GM12891 (cell line): ENCODE data around the gene SYNGAP1.

Source experiments
- DNase-seq: peaks from one replicate; pipeline ENCODE4 v3.0.0; 2011; ENCODE audit warnings: low spot score; ENCODE audit not compliant: insufficient read length
- FAIRE-seq: peaks from 2 replicates; lab custom pipeline; 2011; peaks lifted over from hg19 to GRCh38; lab: Jason Lieb, UNC
- PAX5 ChIP-seq: IDR thresholded peaks from 2 replicates; pipeline ENCODE4 v1.6.1; 2011; ENCODE audit warnings: low read length, moderate library complexity, mild to moderate bottlenecking; ENCODE audit not compliant: insufficient read depth, severe bottlenecking
- POLR2A ChIP-seq: IDR thresholded peaks from 2 replicates; pipeline ENCODE4 v1.6.1; 2011; ENCODE audit warnings: low read depth, low read length, control low read depth
- POLR2AphosphoS5 ChIP-seq: IDR thresholded peaks from 2 replicates; pipeline ENCODE4 v1.6.1; 2011; ENCODE audit warnings: low read depth, low read length, control low read depth
- POU2F2 ChIP-seq: IDR thresholded peaks from 2 replicates; pipeline ENCODE4 v1.6.1; 2011; ENCODE audit warnings: low read depth, mild to moderate bottlenecking, control low read depth, low read length, moderate library complexity
- SPI1 ChIP-seq: IDR thresholded peaks from 2 replicates; pipeline ENCODE4 v1.6.1; 2011; ENCODE audit warnings: low read depth, low read length, control low read depth
- TAF1 ChIP-seq: IDR thresholded peaks from 2 replicates; pipeline ENCODE4 v1.6.1; 2011; ENCODE audit warnings: low read depth, low read length, control low read depth

SYNGAP1 gene

GRCh38 chr6:33437666-33438065 is 17.8 kb downstream of the SYNGAP1 start:
- no peak for DNase-seq
- TF ChIP-seq PAX5: no peak
- no peak for TF ChIP-seq TAF1
- TF ChIP-seq SPI1: no peak
- TF ChIP-seq POLR2AphosphoS5: no peak
- no peak for TF ChIP-seq POU2F2
- TF ChIP-seq POLR2A: no peak
- no peak for FAIRE-seq

DNA sequence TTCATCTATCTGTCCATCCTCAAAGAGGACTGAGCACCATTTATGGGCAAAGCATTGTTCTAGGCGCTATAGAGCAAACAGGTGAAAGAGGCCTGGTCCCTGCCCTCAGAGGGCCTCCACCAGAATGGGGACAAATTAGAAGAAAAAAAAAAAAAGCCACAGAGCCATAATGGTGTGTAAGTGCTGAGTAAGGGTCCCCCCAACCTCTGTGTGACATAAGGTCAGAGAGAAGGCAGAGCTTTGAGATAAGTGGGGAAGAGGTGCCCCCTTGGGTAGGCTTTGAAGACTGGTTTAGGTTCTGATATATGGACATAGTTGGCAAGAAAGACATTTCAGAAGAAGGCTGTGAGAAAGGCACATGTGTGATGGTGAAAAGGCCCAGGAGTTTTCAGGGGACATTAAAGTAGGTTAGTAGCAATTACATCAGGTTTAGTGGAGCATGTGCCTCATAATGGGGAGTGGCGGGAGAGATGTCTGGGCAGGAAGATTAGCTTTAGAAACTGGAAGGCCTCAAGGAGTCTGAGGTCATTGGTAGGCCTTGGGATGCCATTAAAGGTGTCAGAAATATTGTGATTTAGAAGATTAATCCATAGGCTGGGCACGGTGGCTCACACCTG is 19.2 kb downstream of the SYNGAP1 start:
- DNase-seq: no peak
- no peak for FAIRE-seq
- TF ChIP-seq POLR2AphosphoS5 (no peak), POLR2A (no peak)

DNA sequence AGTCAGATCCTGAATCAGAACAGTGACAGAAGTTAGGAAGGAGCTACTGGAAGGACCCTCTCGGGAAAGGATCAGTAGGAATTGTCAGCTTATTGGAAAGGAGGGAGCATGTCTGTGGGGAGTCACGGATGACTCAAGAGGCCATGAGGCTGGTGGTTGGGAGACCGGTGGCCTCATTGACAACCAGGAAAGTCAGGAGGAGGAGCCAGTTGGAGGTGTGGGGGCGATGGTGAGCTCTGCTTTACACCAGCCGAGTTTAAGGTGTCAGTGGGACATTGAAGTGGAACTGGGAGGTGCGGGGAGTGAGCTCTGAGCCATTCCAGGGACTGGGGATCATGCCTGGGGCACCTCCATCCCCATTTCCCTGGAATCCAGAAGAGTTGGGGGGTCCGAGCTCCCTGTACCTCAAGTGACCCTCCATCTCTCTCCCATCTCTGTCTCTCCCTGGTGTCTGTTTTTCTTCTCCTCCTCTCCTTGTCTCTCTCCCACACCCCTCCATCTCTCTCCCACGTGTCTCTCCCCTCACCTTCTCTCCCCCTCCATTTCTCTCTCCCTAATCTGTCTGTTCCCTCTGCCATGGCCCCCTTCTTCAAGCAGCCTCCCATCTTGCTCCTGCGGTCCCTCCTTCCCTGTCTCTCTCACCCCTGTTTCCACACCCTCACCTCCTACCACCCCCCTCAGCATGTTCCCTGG is 20.2 kb downstream of the SYNGAP1 start:
- no peak for DNase-seq
- no peak for FAIRE-seq
- no peak for TF ChIP-seq PAX5
- no peak for TF ChIP-seq SPI1
- TF ChIP-seq POLR2AphosphoS5: no peak
- no peak for TF ChIP-seq POU2F2
- TF ChIP-seq POLR2A: no peak

DNA sequence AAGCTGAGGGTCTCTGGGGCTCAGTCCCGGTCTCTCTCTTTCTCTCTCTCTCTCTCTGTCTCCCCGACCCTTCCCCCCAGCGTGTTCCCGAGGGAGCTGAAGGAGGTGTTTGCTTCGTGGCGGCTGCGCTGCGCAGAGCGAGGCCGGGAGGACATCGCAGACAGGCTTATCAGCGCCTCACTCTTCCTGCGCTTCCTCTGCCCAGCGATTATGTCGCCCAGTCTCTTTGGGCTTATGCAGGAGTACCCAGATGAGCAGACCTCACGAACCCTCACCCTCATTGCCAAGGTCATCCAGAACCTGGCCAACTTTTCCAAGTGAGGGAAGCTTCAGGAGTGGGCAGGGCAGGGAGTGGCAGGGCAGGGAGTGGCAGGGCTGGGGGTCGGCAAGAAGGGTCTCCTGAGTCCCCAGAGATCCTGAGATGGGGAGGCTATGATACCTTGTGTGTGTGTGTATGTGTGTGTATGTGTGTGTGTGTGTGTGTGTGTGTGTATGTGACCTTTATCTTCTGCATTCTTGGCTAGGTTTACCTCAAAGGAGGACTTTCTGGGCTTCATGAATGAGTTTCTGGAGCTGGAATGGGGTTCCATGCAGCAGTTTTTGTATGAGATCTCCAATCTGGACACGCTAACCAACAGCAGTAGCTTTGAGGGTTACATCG is 20.9 kb downstream of the SYNGAP1 start:
- FAIRE-seq (no peak), DNase-seq (peak; percentile 9)
- TF ChIP-seq PAX5 (no peak), TAF1 (no peak), SPI1 (no peak), POLR2A (no peak), POLR2AphosphoS5 (no peak), POU2F2 (no peak)

DNA sequence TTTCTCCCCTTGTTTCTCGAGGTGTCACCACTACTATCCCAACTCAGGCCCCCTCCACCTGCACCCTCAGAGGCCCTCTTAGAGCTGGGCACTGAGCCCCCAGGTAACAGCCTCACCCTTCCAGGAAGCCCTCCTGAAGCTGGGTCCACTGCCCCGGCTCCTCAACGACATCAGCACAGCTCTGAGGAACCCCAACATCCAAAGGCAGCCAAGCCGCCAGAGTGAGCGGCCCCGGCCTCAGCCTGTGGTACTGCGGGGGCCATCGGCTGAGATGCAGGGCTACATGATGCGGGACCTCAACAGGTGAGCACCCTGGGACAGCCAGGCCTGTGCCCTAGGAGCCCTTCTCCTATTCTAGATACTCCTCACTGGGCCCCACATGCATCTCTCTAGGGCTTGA is 21.6 kb downstream of the SYNGAP1 start:
- no peak for TF ChIP-seq TAF1
- TF ChIP-seq POLR2A: no peak
- TF ChIP-seq SPI1: no peak
- no peak for TF ChIP-seq POU2F2
- TF ChIP-seq POLR2AphosphoS5: no peak
- no peak for TF ChIP-seq PAX5
- FAIRE-seq (no peak), DNase-seq (no peak)

GRCh38 chr6:33442283-33442682 is 22.4 kb downstream of the SYNGAP1 start:
- FAIRE-seq: no peak
- DNase-seq: peak; percentile 6
- TF ChIP-seq POLR2A (no peak), SPI1 (no peak), PAX5 (no peak), POLR2AphosphoS5 (no peak), TAF1 (no peak), POU2F2 (no peak)

DNA sequence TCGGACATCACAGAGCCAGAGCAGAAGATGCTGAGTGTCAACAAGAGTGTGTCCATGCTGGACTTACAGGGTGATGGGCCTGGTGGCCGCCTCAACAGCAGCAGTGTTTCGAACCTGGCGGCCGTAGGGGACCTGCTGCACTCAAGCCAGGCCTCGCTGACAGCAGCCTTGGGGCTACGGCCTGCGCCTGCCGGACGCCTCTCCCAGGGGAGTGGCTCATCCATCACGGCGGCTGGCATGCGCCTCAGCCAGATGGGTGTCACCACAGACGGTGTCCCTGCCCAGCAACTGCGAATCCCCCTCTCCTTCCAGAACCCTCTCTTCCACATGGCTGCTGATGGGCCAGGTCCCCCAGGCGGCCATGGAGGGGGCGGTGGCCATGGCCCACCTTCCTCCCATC is 23.2 kb downstream of the SYNGAP1 start:
- DNase-seq (no peak), FAIRE-seq (no peak)
- TF ChIP-seq PAX5 (no peak), SPI1 (no peak), POLR2AphosphoS5 (no peak), POLR2A (no peak), POU2F2 (no peak)

- DNase-seq (no peak), FAIRE-seq (no peak)
- TF ChIP-seq POU2F2: no peak
- no peak for TF ChIP-seq TAF1
- no peak for TF ChIP-seq PAX5
- no peak for TF ChIP-seq POLR2AphosphoS5
- TF ChIP-seq POLR2A: no peak
- no peak for TF ChIP-seq SPI1
These were observed 24.0 kb downstream of the SYNGAP1 start for GRCh38 chr6:33443619-33444504.

DNA sequence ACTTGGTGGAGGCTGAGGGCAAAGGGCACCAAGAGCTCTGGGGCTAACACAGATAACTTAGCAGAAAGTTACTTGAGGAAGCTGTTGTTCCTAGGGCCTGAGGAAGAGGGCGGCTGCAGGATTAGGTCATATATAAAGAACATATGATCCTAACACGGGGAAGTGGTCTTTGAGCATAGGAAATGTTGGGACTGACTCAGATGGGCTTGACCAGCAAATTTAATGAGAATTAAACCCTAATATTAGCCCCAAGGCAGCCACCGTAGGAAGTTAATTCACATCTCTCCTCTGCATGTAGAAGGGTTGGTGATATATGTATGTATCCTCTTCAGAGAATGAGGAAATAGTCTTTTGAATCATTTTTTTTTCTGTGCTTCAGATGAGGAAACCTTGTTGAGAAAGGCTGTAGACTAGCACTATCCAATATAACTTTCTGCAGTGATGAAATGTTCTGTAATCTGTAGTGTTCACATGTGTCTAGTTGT is 25.3 kb downstream of the SYNGAP1 start:
- DNase-seq (no peak), FAIRE-seq (no peak)
- TF ChIP-seq POU2F2 (no peak), TAF1 (no peak), POLR2AphosphoS5 (no peak), SPI1 (no peak), PAX5 (no peak), POLR2A (no peak)
